Neuronal stem cell (in vitro differentiated cells): ENCODE data around the gene RAB11FIP3.

Experiments used
- DNase-seq: peaks from one replicate; pipeline ENCODE4 v3.0.0-alpha.2; 2013; ENCODE audit warnings: low spot score
- H2AFZ ChIP-seq: one replicate; pipeline ENCODE4 v1.6.1; 2013; ENCODE audit warnings: mild to moderate bottlenecking, low read length, inconsistent platforms
- H2AK5ac ChIP-seq: 2 replicates; pipeline ENCODE4 v1.6.1; 2013; ENCODE audit warnings: low read depth, mild to moderate bottlenecking, inconsistent platforms, low read length, moderate library complexity, mixed read lengths
- H2BK120ac ChIP-seq: 2 replicates; pipeline ENCODE4 v1.6.1; 2013; ENCODE audit warnings: low read depth, mild to moderate bottlenecking, inconsistent platforms, low read length, moderate library complexity, mixed read lengths
- H2BK12ac ChIP-seq: one replicate; pipeline ENCODE4 v1.6.1; 2013; ENCODE audit warnings: low read length, inconsistent platforms
- H2BK15ac ChIP-seq: 2 replicates; pipeline ENCODE4 v1.6.1; 2013; ENCODE audit warnings: mild to moderate bottlenecking, low read length, inconsistent platforms, mixed read lengths
- H2BK5ac ChIP-seq: one replicate; pipeline ENCODE4 v1.6.1; 2013; ENCODE audit warnings: inconsistent platforms, mild to moderate bottlenecking, low read length, moderate library complexity
- H3K14ac ChIP-seq: one replicate; pipeline ENCODE4 v1.6.1; 2013; ENCODE audit warnings: low read length, inconsistent platforms
- H3K18ac ChIP-seq: 2 replicates; pipeline ENCODE4 v1.6.1; 2013; ENCODE audit warnings: low read length, inconsistent platforms
- H3K23ac ChIP-seq: 2 replicates; pipeline ENCODE4 v1.6.1; 2013; ENCODE audit warnings: low read depth, mild to moderate bottlenecking, mixed read lengths, low read length, inconsistent platforms; ENCODE audit not compliant: poor library complexity
- H3K27ac ChIP-seq: replicated peaks from 3 replicates; pipeline ENCODE4 v1.5.1; 2013; ENCODE audit warnings: low read length, inconsistent platforms
- H3K27me3 ChIP-seq, 3 experiments: 2 replicates each; pipeline ENCODE4 v1.6.1; 2013; ENCODE audit warnings: low read length in 3 of 3, mild to moderate bottlenecking in 2 of 3, inconsistent platforms in 1 of 3, low read depth in 1 of 3, mixed read lengths in 1 of 3, moderate library complexity in 1 of 3; ENCODE audit not compliant: control insufficient read depth in 3 of 3, insufficient read depth in 3 of 3
- H3K36me3 ChIP-seq, 2 donors: replicated peaks in 1 of 2; 2 replicates each; pipeline ENCODE4 v1.6.1; 2013; ENCODE audit warnings: low read length in 2 of 2; ENCODE audit not compliant: control insufficient read depth in 2 of 2, insufficient read depth in 2 of 2
- H3K4ac ChIP-seq: 2 replicates; pipeline ENCODE4 v1.6.1; 2013; ENCODE audit warnings: inconsistent platforms, mild to moderate bottlenecking, low read length, moderate library complexity
- H3K4me1 ChIP-seq, 2 donors: 1 replicate in 1 of 2; 2 replicates in 1 of 2; pipeline ENCODE4 v1.6.1; 2013; ENCODE audit warnings: low read length in 2 of 2, low read depth in 1 of 2; ENCODE audit not compliant: control insufficient read depth in 2 of 2, insufficient read depth in 1 of 2
- H3K4me2 ChIP-seq: one replicate; pipeline ENCODE4 v1.6.1; 2013; ENCODE audit warnings: mild to moderate bottlenecking, low read length, inconsistent platforms; ENCODE audit not compliant: insufficient read depth, poor library complexity, severe bottlenecking
- H3K4me3 ChIP-seq, 2 donors: 2 replicates each; pipeline ENCODE4 v1.5.1; 2013; ENCODE audit warnings: low read length in 2 of 2, mild to moderate bottlenecking in 2 of 2, inconsistent platforms in 1 of 2, moderate library complexity in 1 of 2
- H3K79me1 ChIP-seq: one replicate; pipeline ENCODE4 v1.6.1; 2013; ENCODE audit warnings: low read depth, mild to moderate bottlenecking, inconsistent platforms, low read length, moderate library complexity
- H3K9ac ChIP-seq: one replicate; pipeline ENCODE4 v1.6.1; 2013; ENCODE audit warnings: mild to moderate bottlenecking, low read depth, low read length, inconsistent platforms; ENCODE audit not compliant: poor library complexity
- H3K9me3 ChIP-seq, 2 donors: replicated peaks in 1 of 2; 2 replicates each; pipeline versions ENCODE3 to v1.6.1; 2013; ENCODE audit warnings: low read length in 2 of 2, mild to moderate bottlenecking in 2 of 2, inconsistent platforms in 1 of 2, low read depth in 1 of 2, mixed read lengths in 1 of 2, moderate library complexity in 1 of 2; ENCODE audit not compliant: control insufficient read depth in 2 of 2, insufficient read depth in 1 of 2
- H4K8ac ChIP-seq: one replicate; pipeline ENCODE4 v1.6.1; 2013; ENCODE audit warnings: low read depth, mild to moderate bottlenecking, inconsistent platforms, low read length, moderate library complexity
- H4K91ac ChIP-seq: one replicate; pipeline ENCODE4 v1.6.1; 2013; ENCODE audit warnings: low read length, low read depth, mild to moderate bottlenecking, inconsistent platforms; ENCODE audit not compliant: poor library complexity
- WGBS, 2 donors: extraction: QIAGEN DNeasy Blood & Tissue Kit; methylation state at CpG; one replicate each; pipeline ENCODE4 v1.1.7; 2013; ENCODE audit warnings: missing lambda C conversion rate in 2 of 2, mixed read lengths in 1 of 2; ENCODE audit not compliant: insufficient read length in 2 of 2, insufficient replicate concordance in 1 of 2; ENCODE audit errors: extremely low coverage in 2 of 2; 5-methylcytosine and 5-hydroxymethylcytosine counted together

The RAB11FIP3 gene

GRCh38 chr16:482468-483185, 57.2 kb downstream of the RAB11FIP3 start:
- no peak overlapping the region for H3K4me3 ChIP-seq
- peaks cover 21 to 26% of the 10 kb centered on the region in 2 donors for H3K4me1 ChIP-seq
- H3K23ac ChIP-seq = peak overlapping the region; percentile 95
- no peaks in the 10 kb centered on the region for H3K27me3 ChIP-seq
- peak overlapping the region; percentile 52 for H3K27ac ChIP-seq
- peak overlapping the region; percentile 96 for H2BK15ac ChIP-seq
- H3K9me3 ChIP-seq = peaks cover 0 to 4% of the 10 kb centered on the region in 2 donors
- H3K4me2 ChIP-seq = no peak overlapping the region
- H4K8ac ChIP-seq = no peak overlapping the region
- peaks cover 16 to 36% of the 10 kb centered on the region in 2 donors for H3K36me3 ChIP-seq
- peak overlapping the region; percentile 72 for H2BK120ac ChIP-seq
- peaks cover 12% of the 10 kb centered on the region for H3K79me1 ChIP-seq
- no peak overlapping the region for H2AFZ ChIP-seq
- H3K14ac ChIP-seq = peak overlapping the region; percentile 63
- peak overlapping the region; percentile 76 for H2AK5ac ChIP-seq
- H3K4ac ChIP-seq = peak overlapping the region; percentile 76
- no peak for DNase-seq
- peak overlapping the region; percentile 93 for H3K18ac ChIP-seq
- H2BK5ac ChIP-seq = peak overlapping the region; percentile 46
- peak overlapping the region; percentile 70 for H3K9ac ChIP-seq
- no peak overlapping the region for H4K91ac ChIP-seq
- peak overlapping the region; percentile 90 for H2BK12ac ChIP-seq
- WGBS, 2 donors = no CpG with 5 or more reads among the region's 31 CpGs

- no peak overlapping the region for H4K91ac ChIP-seq
- H3K23ac ChIP-seq = no peak overlapping the region
- H2BK120ac ChIP-seq = no peak overlapping the region
- no peak overlapping the region for H3K9ac ChIP-seq
- H3K79me1 ChIP-seq = peaks cover 10% of the 10 kb centered on the region
- no peak overlapping the region for H2BK5ac ChIP-seq
- no peak overlapping the region for H3K4me2 ChIP-seq
- H2BK12ac ChIP-seq = no peak overlapping the region
- WGBS, 2 donors = no CpG with 5 or more reads among the region's 14 CpGs
- H3K4ac ChIP-seq = no peak overlapping the region
- H3K4me1 ChIP-seq = peaks cover 21 to 26% of the 10 kb centered on the region in 2 donors
- H3K36me3 ChIP-seq = peaks cover 16 to 38% of the 10 kb centered on the region in 2 donors
- no peak overlapping the region for H3K14ac ChIP-seq
- H3K18ac ChIP-seq = peak overlapping the region; percentile 35
- peaks cover 0 to 4% of the 10 kb centered on the region in 2 donors for H3K9me3 ChIP-seq
- H4K8ac ChIP-seq = no peak overlapping the region
- DNase-seq = peak; percentile 65
- H3K27me3 ChIP-seq = no peaks in the 10 kb centered on the region
- peak overlapping the region; percentile 60 for H2AFZ ChIP-seq
- no peak overlapping the region for H2BK15ac ChIP-seq
- no peak overlapping the region for H3K4me3 ChIP-seq
- peak overlapping the region; percentile 52 for H3K27ac ChIP-seq
- no peak overlapping the region for H2AK5ac ChIP-seq
Measured at GRCh38 chr16:483341-484075, 58.1 kb downstream of the RAB11FIP3 start.

GRCh38 chr16:489606-490005, 64.2 kb downstream of the RAB11FIP3 start:
- H3K18ac ChIP-seq = no peak overlapping the region
- H3K79me1 ChIP-seq = peaks cover 8% of the 10 kb centered on the region
- no peak overlapping the region for H3K4me2 ChIP-seq
- no peaks in the 10 kb centered on the region for H3K9me3 ChIP-seq
- H3K27ac ChIP-seq = no peak overlapping the region
- no peak overlapping the region for H4K8ac ChIP-seq
- no peak overlapping the region for H2BK5ac ChIP-seq
- no peak overlapping the region for H4K91ac ChIP-seq
- H2AFZ ChIP-seq = no peak overlapping the region
- no peak overlapping the region for H3K9ac ChIP-seq
- peaks cover 30 to 67% of the 10 kb centered on the region in 2 donors for H3K36me3 ChIP-seq
- no peak overlapping the region for H3K4ac ChIP-seq
- H3K27me3 ChIP-seq = no peaks in the 10 kb centered on the region
- H2BK12ac ChIP-seq = no peak overlapping the region
- no peak overlapping the region for H3K14ac ChIP-seq
- H3K4me3 ChIP-seq = no peak overlapping the region
- no peak for DNase-seq
- no CpG with 5 or more reads among the region's 16 CpGs for WGBS, 2 donors
- H2AK5ac ChIP-seq = no peak overlapping the region
- H3K4me1 ChIP-seq = peaks cover 4 to 6% of the 10 kb centered on the region in 2 donors
- H3K23ac ChIP-seq = no peak overlapping the region
- H2BK120ac ChIP-seq = no peak overlapping the region
- no peak overlapping the region for H2BK15ac ChIP-seq

- no peak overlapping the region for H2BK120ac ChIP-seq
- H4K8ac ChIP-seq = no peak overlapping the region
- H3K4me3 ChIP-seq = no peak overlapping the region
- H4K91ac ChIP-seq = no peak overlapping the region
- no peaks in the 10 kb centered on the region for H3K9me3 ChIP-seq
- H3K9ac ChIP-seq = peak overlapping the region; percentile 9
- H2BK12ac ChIP-seq = no peak overlapping the region
- H2AK5ac ChIP-seq = no peak overlapping the region
- no peak overlapping the region for H2BK5ac ChIP-seq
- no peak overlapping the region for H3K27ac ChIP-seq
- DNase-seq = no peak
- no CpG with 5 or more reads among the region's 10 CpGs for WGBS, 2 donors
- peaks cover 25 to 58% of the 10 kb centered on the region in 2 donors for H3K36me3 ChIP-seq
- H2AFZ ChIP-seq = no peak overlapping the region
- no peaks in the 10 kb centered on the region for H3K27me3 ChIP-seq
- peaks cover 0 to 3% of the 10 kb centered on the region in 2 donors for H3K4me1 ChIP-seq
- no peak overlapping the region for H2BK15ac ChIP-seq
- no peak overlapping the region for H3K4ac ChIP-seq
- no peak overlapping the region for H3K4me2 ChIP-seq
- no peak overlapping the region for H3K14ac ChIP-seq
- H3K23ac ChIP-seq = no peak overlapping the region
- H3K79me1 ChIP-seq = peaks cover 4% of the 10 kb centered on the region
- H3K18ac ChIP-seq = no peak overlapping the region
Measured at GRCh38 chr16:490768-491167, 65.3 kb downstream of the RAB11FIP3 start.
